ENCODE results near the gene NFU1. TPM values are rescaled to one million over a fixed set of nuclear protein-coding genes. Genes with fewer than 3 reads are reported as not detected.

The NFU1 gene
- total and polyA plus RNA-seq, 2 of the 13 experiments (the other 11 are each of a cell fraction or from before 2014, with no cell fraction given): 39.1 to 84.0 TPM

DNA sequence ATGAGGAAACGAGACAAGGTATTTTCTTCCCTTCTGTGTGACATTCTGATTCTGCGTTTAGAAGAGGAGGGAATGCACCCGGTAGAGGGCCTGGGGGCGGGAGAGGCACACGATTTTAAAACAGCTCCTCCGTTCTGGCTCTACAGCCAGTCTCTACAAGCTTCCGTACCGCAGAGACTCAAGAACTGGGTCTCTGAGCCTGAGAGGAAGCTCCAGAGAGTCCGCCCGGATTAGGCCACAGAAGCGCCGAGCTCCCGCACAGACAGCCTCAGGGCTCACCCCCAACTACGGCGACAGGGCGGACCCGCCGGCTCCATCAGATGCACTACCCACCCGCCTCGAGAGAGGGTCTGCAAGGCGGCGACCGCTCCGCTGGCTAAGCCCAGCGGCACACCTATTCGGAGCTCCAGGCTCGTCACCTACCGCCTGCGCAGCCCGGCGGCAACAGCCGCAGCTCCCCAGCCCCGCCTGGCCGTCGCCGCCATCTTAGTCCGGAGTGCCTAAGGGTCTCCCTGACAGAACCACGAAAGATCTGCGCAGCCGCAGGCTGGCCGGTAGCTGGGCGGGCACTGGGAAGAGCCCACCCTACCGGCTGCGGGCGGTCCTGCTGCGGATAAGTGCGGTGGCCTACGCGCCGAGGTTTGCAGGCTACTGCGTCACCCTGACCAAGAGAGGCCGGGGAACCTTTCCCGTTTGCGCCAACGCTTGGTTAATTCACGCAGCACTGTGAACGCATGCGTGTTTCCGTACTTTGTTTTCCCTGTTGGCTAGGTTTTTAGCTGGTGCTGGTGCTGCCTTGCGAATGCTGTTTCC, at the start of gene NFU1 (continued):
- TF ChIP-seq ZNF549 (CRISPR knock-in tag; IDR thresholded peaks at IDR 0.05) (no peak), PHF8 (CRISPR knock-in tag; IDR thresholded peaks at IDR 0.05) (peak; percentile 99), TMF1 (CRISPR knock-in tag; IDR thresholded peaks at IDR 0.05; ENCODE audit: low read depth) (peak; percentile 79), ADNP (CRISPR knock-in tag; IDR thresholded peaks at IDR 0.05) (no peak), HIVEP1 (CRISPR knock-in tag; IDR thresholded peaks at IDR 0.05) (peak; percentile 78), ZNF703 (CRISPR knock-in tag; IDR thresholded peaks at IDR 0.05; ENCODE audit: borderline replicate concordance) (no peak; the same call in 1 of the 2 replicates), GPN1 (CRISPR knock-in tag; IDR thresholded peaks at IDR 0.05; ENCODE audit: borderline replicate concordance) (no peak), CBX5 (CRISPR knock-in tag; IDR thresholded peaks at IDR 0.05; ENCODE audit: borderline replicate concordance) (no peak), ZNF441 (CRISPR knock-in tag; IDR thresholded peaks at IDR 0.05; ENCODE audit: borderline replicate concordance) (peak; percentile 98), RARA (CRISPR knock-in tag; IDR thresholded peaks at IDR 0.05) (peak; percentile 30; the same call in 1 of the 2 replicates), ZNF274 (CRISPR knock-in tag; IDR thresholded peaks at IDR 0.05) (peak; percentile 88), HMGA1 (CRISPR knock-in tag; conservative IDR thresholded peaks at IDR 0.05) (no peak), ZBTB20 (CRISPR knock-in tag; IDR thresholded peaks at IDR 0.05; ENCODE audit: borderline replicate concordance, low read depth) (peak; percentile 92), ZNF546 (CRISPR knock-in tag; conservative IDR thresholded peaks at IDR 0.05) (0 out of 2 replicates have a peak, but pooled peaks have one; percentile 75), STAT5B (CRISPR knock-in tag; IDR thresholded peaks at IDR 0.05) (no peak), MEIS1 (CRISPR knock-in tag; IDR thresholded peaks at IDR 0.05; ENCODE audit: borderline replicate concordance) (peak; percentile 78; the same call in 1 of the 2 replicates), POLR2A (IDR thresholded peaks at IDR 0.05; ENCODE audit: insufficient read depth in 1 of 2, low read depth in 2 of 2, low read length in 2 of 2) (peak; percentile 95 to 96), MED13 (CRISPR knock-in tag; IDR thresholded peaks at IDR 0.05) (peak; percentile 75), GABPB1 (CRISPR knock-in tag; IDR thresholded peaks at IDR 0.05) (peak; percentile 85), ZNF782 (CRISPR knock-in tag; IDR thresholded peaks at IDR 0.05; ENCODE audit: borderline replicate concordance) (peak; percentile 97), ZNF850 (CRISPR knock-in tag; conservative IDR thresholded peaks at IDR 0.05) (no peak), TEAD2 (CRISPR knock-in tag; IDR thresholded peaks at IDR 0.05) (0 out of 2 replicates have a peak, but pooled peaks have one; percentile 55), SKI (IDR thresholded peaks at IDR 0.05; ENCODE audit: partially characterized antibody) (no peak), POLR2AphosphoS2 (IDR thresholded peaks at IDR 0.05; ENCODE audit: low read depth, low read length) (no peak), ZNF552 (CRISPR knock-in tag; IDR thresholded peaks at IDR 0.05; ENCODE audit: borderline replicate concordance) (peak; percentile 94)
- TF ChIP-seq, protein P1, sequence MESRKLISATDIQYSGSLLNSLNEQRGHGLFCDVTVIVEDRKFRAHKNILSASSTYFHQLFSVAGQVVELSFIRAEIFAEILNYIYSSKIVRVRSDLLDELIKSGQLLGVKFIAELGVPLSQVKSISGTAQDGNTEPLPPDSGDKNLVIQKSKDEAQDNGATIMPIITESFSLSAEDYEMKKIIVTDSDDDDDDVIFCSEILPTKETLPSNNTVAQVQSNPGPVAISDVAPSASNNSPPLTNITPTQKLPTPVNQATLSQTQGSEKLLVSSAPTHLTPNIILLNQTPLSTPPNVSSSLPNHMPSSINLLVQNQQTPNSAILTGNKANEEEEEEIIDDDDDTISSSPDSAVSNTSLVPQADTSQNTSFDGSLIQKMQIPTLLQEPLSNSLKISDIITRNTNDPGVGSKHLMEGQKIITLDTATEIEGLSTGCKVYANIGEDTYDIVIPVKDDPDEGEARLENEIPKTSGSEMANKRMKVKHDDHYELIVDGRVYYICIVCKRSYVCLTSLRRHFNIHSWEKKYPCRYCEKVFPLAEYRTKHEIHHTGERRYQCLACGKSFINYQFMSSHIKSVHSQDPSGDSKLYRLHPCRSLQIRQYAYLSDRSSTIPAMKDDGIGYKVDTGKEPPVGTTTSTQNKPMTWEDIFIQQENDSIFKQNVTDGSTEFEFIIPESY (CRISPR knock-in tag; IDR thresholded peaks at IDR 0.05): peak; percentile 41; the same call in 1 of the 2 replicates
- TF ChIP-seq, protein P2, sequence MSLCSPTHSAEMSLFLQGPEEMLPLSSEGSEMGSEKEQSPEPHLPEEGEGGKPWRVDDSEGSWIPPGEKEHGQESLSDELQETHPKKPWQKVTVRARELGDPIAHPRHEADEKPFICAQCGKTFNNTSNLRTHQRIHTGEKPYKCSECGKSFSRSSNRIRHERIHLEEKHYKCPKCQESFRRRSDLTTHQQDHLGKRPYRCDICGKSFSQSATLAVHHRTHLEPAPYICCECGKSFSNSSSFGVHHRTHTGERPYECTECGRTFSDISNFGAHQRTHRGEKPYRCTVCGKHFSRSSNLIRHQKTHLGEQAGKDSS (CRISPR knock-in tag; IDR thresholded peaks at IDR 0.05; ENCODE audit: borderline replicate concordance, low read depth): peak; percentile 82; the same call in 1 of the 2 replicates
- TF ChIP-seq, protein P3, sequence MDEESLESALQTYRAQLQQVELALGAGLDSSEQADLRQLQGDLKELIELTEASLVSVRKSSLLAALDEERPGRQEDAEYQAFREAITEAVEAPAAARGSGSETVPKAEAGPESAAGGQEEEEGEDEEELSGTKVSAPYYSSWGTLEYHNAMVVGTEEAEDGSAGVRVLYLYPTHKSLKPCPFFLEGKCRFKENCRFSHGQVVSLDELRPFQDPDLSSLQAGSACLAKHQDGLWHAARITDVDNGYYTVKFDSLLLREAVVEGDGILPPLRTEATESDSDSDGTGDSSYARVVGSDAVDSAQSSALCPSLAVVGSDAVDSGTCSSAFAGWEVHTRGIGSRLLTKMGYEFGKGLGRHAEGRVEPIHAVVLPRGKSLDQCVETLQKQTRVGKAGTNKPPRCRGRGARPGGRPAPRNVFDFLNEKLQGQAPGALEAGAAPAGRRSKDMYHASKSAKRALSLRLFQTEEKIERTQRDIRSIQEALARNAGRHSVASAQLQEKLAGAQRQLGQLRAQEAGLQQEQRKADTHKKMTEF (CRISPR knock-in tag; IDR thresholded peaks at IDR 0.05): peak; percentile 91; the same call in 1 of the 2 replicates

Measured in HepG2 (cell line).